ENCODE data around the gene KLKB1.
"Not testable (repeated sequence)": the region's sequence is repeated elsewhere in the genome, so short reads cannot be mapped to it uniquely, and the experiment has no call there.

Gene KLKB1

GRCh38 chr4:186226521-186227189 is 652 bp upstream of the KLKB1 start:
- DNase-seq (ENCODE audit: low read depth in 2 of 2) = no peak

GRCh38 chr4:186227744-186228513 is 622 bp downstream of the KLKB1 start:
- no peak for DNase-seq (ENCODE audit: low read depth in 2 of 2)

GRCh38 chr4:186228514-186228894 is 1.2 kb downstream of the KLKB1 start:
- no peak for DNase-seq (ENCODE audit: low read depth in 2 of 2)

- no peak for DNase-seq (ENCODE audit: low read depth in 2 of 2)
Measured at GRCh38 chr4:186234367-186234766, 7.1 kb downstream of the KLKB1 start.

- DNase-seq (ENCODE audit: low read depth in 2 of 2) = no peak
Measured at GRCh38 chr4:186236126-186236525, 8.8 kb downstream of the KLKB1 start.

- DNase-seq (ENCODE audit: low read depth in 2 of 2) = no peak
Measured at GRCh38 chr4:186240452-186240847, 13.1 kb downstream of the KLKB1 start.

- DNase-seq (ENCODE audit: low read depth in 2 of 2) = no peak
Measured at GRCh38 chr4:186240848-186241491, 13.7 kb downstream of the KLKB1 start.

GRCh38 chr4:186241616-186242015 is 14.3 kb downstream of the KLKB1 start:
- DNase-seq (ENCODE audit: low read depth in 2 of 2) = no peak

- DNase-seq (ENCODE audit: low read depth in 2 of 2) = not testable (repeated sequence)
Measured at GRCh38 chr4:186242031-186242430, 14.7 kb downstream of the KLKB1 start.

GRCh38 chr4:186243331-186243730 is 16.0 kb downstream of the KLKB1 start:
- no peak for DNase-seq (ENCODE audit: low read depth in 2 of 2)

- DNase-seq (ENCODE audit: low read depth in 2 of 2) = no peak
Measured at GRCh38 chr4:186244835-186245234, 17.5 kb downstream of the KLKB1 start.

GRCh38 chr4:186247062-186247752 is 19.9 kb downstream of the KLKB1 start:
- not testable (repeated sequence) for DNase-seq (ENCODE audit: low read depth in 2 of 2)

GRCh38 chr4:186248643-186249042 is 21.3 kb downstream of the KLKB1 start:
- DNase-seq (ENCODE audit: low read depth in 2 of 2) = no peak

GRCh38 chr4:186249785-186250754 is 22.8 kb downstream of the KLKB1 start:
- DNase-seq (ENCODE audit: low read depth in 2 of 2) = no peak

GRCh38 chr4:186250760-186251159 is 23.5 kb downstream of the KLKB1 start:
- DNase-seq (ENCODE audit: low read depth in 2 of 2) = no peak

- DNase-seq (ENCODE audit: low read depth in 2 of 2) = no peak
Measured at GRCh38 chr4:186255122-186255521, 27.8 kb downstream of the KLKB1 start.

GRCh38 chr4:186258216-186258811 is 31.0 kb downstream of the KLKB1 start:
- no peak for DNase-seq (ENCODE audit: low read depth in 2 of 2)

GRCh38 chr4:186260117-186260503 is 32.8 kb downstream of the KLKB1 start:
- DNase-seq (ENCODE audit: low read depth in 2 of 2) = no peak

GRCh38 chr4:186260504-186261448 is 33.5 kb downstream of the KLKB1 start:
- no peak for DNase-seq (ENCODE audit: low read depth in 2 of 2)

- no peak for DNase-seq (ENCODE audit: low read depth in 2 of 2)
Measured at GRCh38 chr4:186264660-186265059, 37.4 kb downstream of the KLKB1 start.

All from stimulated activated CD4-positive, alpha-beta T cell treated with anti-CD3 and anti-CD28 coated beads, Interleukin-15, amount 100 ng/mL, for 48 hours (primary cell).